COLO668 (cell line): ENCODE measurements around the gene TBL3.
"Not testable (repeated sequence)": the region's sequence is repeated elsewhere in the genome, so short reads cannot be mapped to it uniquely, and the experiment has no call there.

Experiments used
- DNase-seq: peaks from one replicate; lab custom pipeline; 2025; ENCODE audit not compliant: unreplicated experiment; lab: John Stamatoyannopoulos, UW

TBL3 gene

GRCh38 chr16:1998852-1999801 is 27.3 kb downstream of the TBL3 start:
- no peak for DNase-seq

GRCh38 chr16:1999866-2000514 is 28.1 kb downstream of the TBL3 start:
- DNase-seq, result no peak

GRCh38 chr16:2001035-2001434 is 29.2 kb downstream of the TBL3 start:
- DNase-seq, result no peak

- DNase-seq, result no peak
These were observed 29.9 kb downstream of the TBL3 start for GRCh38 chr16:2001456-2002355.

DNA sequence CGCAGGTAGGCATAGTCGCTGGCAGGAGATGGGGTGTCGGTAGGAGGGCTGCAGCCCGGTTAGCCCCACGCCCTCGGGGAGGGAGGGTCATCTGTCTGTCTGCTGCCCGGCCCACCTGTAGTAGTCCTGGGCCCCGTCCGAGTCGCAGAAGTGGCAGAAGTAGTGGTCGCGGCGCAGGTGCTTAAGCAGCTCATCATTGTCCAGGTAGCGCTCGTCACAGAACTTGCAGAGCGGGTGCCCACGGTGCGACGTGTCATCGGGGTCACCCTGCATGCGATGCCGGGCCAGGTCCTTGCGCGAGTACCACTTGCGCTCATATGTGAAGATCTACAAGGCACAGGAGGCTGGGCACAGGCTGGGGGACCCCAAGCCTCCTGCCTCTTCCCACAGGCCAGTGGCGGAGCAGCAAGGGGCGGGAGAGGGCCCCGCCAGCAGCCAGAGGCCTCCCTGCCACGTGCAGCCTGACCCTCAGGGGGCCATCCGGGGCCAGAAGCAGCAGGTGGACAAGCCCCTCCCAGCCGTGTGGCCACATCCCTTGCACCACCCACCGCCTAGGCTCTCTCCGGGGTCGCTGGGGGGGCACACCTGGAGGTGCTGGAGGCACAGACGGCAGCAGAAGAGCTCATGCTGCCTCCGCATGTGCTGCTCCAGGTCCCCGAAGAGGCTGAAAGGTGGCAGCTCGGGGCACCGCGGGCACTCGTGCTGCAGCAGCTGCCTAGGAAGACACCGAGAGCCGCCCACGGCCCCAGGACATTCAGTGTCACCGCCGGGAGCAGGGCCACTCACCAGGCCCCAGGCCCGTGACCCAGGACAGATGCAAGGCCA is 30.8 kb downstream of the TBL3 start:
- no peak for DNase-seq

GRCh38 chr16:2003231-2003826 is 31.5 kb downstream of the TBL3 start:
- peak; percentile 30 for DNase-seq

- peak; percentile 98 for DNase-seq
These were observed 32.2 kb downstream of the TBL3 start for GRCh38 chr16:2003827-2004641.

DNA sequence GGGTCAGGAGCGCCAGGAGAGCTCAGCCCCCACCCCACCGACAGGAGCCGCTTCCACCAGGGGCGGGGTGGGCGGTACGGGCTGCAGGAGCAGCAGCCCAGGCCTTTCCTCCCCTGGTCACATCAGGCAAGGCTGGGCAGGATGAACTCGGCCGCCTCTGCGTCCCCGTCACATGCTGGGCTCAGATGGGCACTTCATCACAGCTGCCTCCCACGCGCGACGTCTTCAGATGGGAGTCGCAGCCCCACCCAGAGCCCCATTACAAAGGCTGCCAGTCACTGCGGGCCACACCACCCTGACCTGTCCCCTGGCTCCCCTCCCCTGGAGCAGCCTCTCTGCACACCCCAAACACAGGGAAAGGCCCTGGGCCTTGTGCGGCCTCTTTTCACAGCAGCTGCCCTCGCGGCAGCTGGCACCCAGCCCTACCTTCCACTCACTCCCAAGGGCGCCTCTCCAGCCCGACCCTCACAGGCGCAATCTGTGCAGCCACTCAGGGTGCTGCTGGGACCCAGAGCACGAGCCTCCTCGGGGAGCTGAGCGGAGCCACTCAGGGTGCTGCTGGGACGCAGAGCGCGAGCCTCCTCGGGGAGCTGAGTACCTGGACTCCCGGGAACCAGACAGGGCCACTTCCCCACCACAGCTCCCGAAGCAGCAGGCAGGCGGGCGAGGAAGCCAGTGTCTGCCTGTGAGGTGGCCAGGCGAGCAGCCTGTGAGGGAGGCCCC is 33.1 kb downstream of the TBL3 start:
- peak; percentile 57 for DNase-seq

DNA sequence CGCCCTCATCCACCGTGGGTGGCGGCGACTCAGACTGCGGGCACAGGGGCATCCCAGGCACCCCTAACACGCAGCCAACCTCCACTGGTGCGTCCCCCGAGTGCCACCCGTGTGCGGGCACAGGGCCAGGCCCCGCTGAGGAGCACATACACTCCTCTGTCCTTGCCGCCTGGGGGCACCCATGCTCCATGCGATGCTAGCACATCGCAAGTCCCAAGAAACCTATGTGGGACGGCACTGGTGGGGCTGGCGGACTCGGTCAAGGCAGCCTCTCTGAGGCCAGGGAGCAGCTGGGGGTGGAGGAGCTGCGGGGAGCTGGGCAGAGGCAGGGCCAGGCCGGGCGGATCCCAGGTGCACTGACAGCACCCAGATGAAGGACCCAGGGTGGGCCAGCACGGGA is 33.8 kb downstream of the TBL3 start:
- peak; percentile 24 for DNase-seq

DNA sequence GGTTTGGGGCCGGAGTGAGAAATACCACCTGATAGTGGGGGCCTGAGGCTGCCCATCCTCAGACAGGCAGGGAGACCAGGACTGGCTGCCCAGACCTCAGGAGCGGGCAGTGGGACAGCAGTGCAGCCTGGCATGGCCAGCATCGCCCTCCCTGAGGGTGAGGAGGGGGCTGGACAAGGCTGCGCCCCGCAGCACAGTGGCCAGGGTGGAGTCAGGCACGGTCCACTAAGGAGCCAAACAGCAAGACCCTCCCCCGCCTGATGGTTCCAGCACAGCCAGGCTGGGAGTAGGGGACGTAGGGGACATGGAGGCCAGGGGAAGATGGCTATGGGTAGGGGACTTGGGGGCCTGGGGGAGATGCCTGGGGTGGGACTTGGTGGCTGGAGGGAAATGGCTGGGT is 34.5 kb downstream of the TBL3 start:
- DNase-seq, result no peak

DNA sequence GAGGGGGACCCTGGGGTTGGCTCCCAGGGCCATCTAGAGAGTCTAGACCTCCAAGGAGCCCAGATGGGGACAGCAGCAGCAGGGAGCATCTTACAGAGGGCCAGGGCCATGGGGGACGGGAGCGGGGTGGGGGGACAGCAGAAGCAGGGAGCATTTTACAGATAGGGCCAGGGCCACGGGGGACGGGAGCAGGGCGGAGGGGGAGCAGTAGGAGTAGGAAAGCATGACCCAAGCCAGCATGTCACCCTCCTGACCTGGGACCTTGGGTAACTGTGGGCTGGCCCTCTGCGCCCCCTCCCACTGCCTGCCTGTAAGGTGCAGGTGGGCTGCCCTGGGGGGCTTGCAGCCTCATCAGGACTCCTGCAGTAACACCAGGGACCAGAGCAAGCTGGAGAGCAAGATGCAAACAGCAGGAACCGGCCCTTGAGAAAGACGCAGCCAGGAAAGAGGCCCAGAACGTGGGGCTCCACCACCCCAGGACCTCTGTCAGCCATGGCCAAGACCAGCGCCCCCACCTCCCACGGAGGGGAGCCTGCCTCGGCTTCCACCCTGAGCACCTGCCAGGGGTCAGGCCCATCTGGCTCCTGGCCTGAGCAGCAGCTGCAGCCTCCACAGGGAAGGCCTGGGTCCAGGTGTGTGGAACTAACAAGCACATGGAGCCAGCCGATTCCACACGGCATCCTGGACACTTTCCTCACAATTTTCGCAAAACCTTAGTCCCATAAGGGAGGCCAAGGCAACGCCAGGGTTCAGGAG is 35.4 kb downstream of the TBL3 start:
- peak; percentile 54 for DNase-seq

DNA sequence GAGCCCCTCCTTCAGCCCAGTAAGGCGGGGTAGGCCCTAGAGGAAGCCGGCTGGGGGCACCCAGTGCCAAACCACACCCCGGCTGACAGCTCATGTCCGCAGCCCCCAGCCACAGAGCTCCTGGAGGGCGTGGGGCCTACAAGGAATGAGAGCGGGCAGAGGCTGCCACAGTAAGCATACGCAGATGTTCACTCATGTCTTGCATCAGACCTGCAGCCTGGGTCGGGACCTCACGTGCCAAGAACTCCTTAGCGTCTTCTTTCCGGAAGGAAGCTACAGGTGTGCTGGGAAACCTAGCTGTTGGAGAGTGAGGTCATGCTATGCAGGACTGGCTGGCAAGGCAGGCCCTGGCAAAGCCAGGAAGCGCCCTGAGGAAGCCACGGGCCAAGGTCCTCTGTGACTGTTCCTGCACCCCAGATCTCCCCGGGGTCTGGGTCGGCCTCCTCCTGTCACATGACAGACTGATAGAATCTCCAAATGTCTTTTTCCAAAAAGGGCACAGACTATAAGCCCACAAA is 36.2 kb downstream of the TBL3 start:
- DNase-seq, result peak; percentile 65

DNA sequence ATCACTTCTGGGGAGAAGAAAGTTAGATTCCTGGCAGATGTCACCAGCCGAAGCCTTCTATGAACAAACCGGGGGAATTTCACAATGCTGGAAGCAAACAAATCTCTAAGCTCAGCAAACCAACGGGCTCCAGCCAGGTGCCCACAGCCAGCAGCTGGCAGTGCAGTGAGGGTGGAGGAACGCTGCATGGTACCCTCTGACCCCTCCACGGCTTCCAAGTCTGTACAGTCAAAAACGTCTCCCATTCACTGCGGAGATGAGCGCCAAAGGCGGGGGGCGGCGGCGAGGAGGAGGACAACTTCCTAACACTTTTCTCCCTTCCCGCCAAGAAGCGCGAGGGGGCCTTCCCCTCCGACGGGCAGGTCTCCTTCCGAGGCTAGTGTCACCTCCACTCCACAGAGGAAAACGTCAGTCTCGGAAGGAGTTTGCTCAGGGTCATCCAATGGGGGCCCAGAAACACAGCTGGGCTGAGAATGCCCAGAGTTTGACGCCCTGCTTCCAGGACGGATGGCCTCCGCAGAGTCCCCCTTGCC is 36.8 kb downstream of the TBL3 start:
- DNase-seq, result peak; percentile 49

- peak; percentile 52 for DNase-seq
These were observed 37.4 kb downstream of the TBL3 start for GRCh38 chr16:2009164-2009711.

- peak; percentile 95 for DNase-seq
These were observed 38.1 kb downstream of the TBL3 start, which contains the start of gene ZNF598 for GRCh38 chr16:2009791-2010510. TSS of gene ZNF598 (minus strand) at chr16:2009821.

GRCh38 chr16:2011726-2012125 is 39.9 kb downstream of the TBL3 start:
- not testable (repeated sequence) for DNase-seq
